Upper lobe of left lung (tissue), 6 donors: ENCODE results near the gene DCDC2C. TPM values are rescaled to one million over a fixed set of nuclear protein-coding genes. Genes with fewer than 3 reads are reported as not detected.

ENCODE experiments used
- ATAC-seq, 2 donors: fragments of 200-7000 bp; cut with Tn5 transposase; one replicate each; pipeline ENCODE4 v1.9.1; 2022; ENCODE audit warnings: mild to moderate bottlenecking in 2 of 2, moderate library complexity in 2 of 2; ENCODE audit not compliant: low FRiP score in 2 of 2
- DNase-seq, 2 donors: peaks; one replicate each; pipeline ENCODE4 v3.0.0-alpha.2; 2019 to 2020
- H3K27ac ChIP-seq, 4 donors: fragments of 200-600 bp; sonication (generic); one replicate each; pipeline ENCODE4 v1.5.1; 2016 to 2019
- H3K27me3 ChIP-seq, 4 donors: fragments of 200-600 bp; sonication (generic); one replicate each; pipeline ENCODE4 v1.5.1; 2017 to 2019
- H3K36me3 ChIP-seq, 4 donors: fragments of 200-600 bp; sonication (generic); one replicate each; pipeline ENCODE4 v1.5.1; 2016 to 2019
- H3K4me1 ChIP-seq, 4 donors: fragments of 200-600 bp; sonication (generic); one replicate each; pipeline ENCODE4 v1.5.1; 2018 to 2019
- H3K4me3 ChIP-seq, 4 donors: fragments of 200-600 bp; sonication (generic); one replicate each; pipeline ENCODE4 v1.5.1; 2017 to 2019; ENCODE audit warnings: mild to moderate bottlenecking in 2 of 4, moderate library complexity in 1 of 4
- H3K9me3 ChIP-seq, 4 donors: fragments of 200-600 bp; sonication (generic); one replicate each; pipeline ENCODE4 v1.5.1; 2018 to 2019
- CTCF ChIP-seq, 6 experiments: fragments of 450-650 bp in 4 of 6; fragments of 200-600 bp in 2 of 6; sonication (generic) in 2 of 6; IDR thresholded peaks; one replicate each; pipeline ENCODE4 v1.5.1; 2016 to 2019; ENCODE audit warnings: antibody characterized with exemption in 6 of 6
- EP300 ChIP-seq, 4 donors: sonication (generic); formaldehyde crosslinking; IDR thresholded peaks; one replicate each; pipeline ENCODE4 v1.5.1; 2017; ENCODE audit warnings: antibody characterized with exemption in 4 of 4, control low read depth in 2 of 4
- POLR2A ChIP-seq, 4 donors: fragments of 450-650 bp; IDR thresholded peaks; one replicate each; pipeline ENCODE4 v1.5.1; 2016 to 2017; ENCODE audit warnings: antibody characterized with exemption in 4 of 4, mild to moderate bottlenecking in 2 of 4
- POLR2AphosphoS5 ChIP-seq, 2 donors: sonication (generic); formaldehyde crosslinking; IDR thresholded peaks; one replicate each; pipeline ENCODE4 v1.5.1; 2017; ENCODE audit warnings: antibody characterized with exemption in 2 of 2
- WGBS, 2 donors: methylation state at CpG; one replicate each; pipeline ENCODE4 v1.1.5; 2017 to 2018; 5-methylcytosine and 5-hydroxymethylcytosine counted together
- total RNA-seq, 6 donors: library from RNA; depleted of rRNA in 4 of 6; stranded (reverse); fragments of >200 nt in 4 of 6; gene quantifications; one replicate each; pipeline versions ENCODE4 v1.1.0 to v1.2.1, GENCODE V29; 2016 to 2021
- donor health status: DM: no; HTN: no; CAD: no; lungs with moderate emphysema.
- donor health status: DM: no; HTN: yes; CAD: no; lungs with severe emphysema.

The DCDC2C gene
- total RNA-seq, 6 donors from 2014 or later, result not detected

GRCh38 chr2:3839476-3839875 is 136.1 kb downstream of the DCDC2C start:
- H3K4me1 ChIP-seq, result no peaks in the 10 kb centered on the region
- no peak overlapping the region for H3K4me3 ChIP-seq
- ATAC-seq (no peak), DNase-seq (no peak)
- TF ChIP-seq POLR2AphosphoS5 (IDR thresholded peaks at IDR 0.05) (no peak), CTCF (IDR thresholded peaks at IDR 0.05) (no peak), POLR2A (IDR thresholded peaks at IDR 0.05) (no peak), EP300 (IDR thresholded peaks at IDR 0.05) (no peak)
- 39 to 43% methylated on average over 8 of the region's 8 CpGs for WGBS, 2 donors
- H3K9me3 ChIP-seq, result no peaks in the 10 kb centered on the region
- H3K36me3 ChIP-seq, result no peaks in the 10 kb centered on the region
- H3K27ac ChIP-seq, result no peak overlapping the region
- H3K27me3 ChIP-seq, result no peaks in the 10 kb centered on the region

GRCh38 chr2:3840611-3841155 is 137.3 kb downstream of the DCDC2C start:
- Histone ChIP-seq H3K9me3 (no peaks in the 10 kb centered on the region), H3K27ac (no peak overlapping the region), H3K36me3 (no peaks in the 10 kb centered on the region), H3K4me1 (no peaks in the 10 kb centered on the region), H3K27me3 (no peaks in the 10 kb centered on the region), H3K4me3 (no peak overlapping the region)
- peak in 1 of 2 donors; percentile 57 for DNase-seq
- 93 to 94% methylated on average over 15 of the region's 15 CpGs for WGBS, 2 donors
- TF ChIP-seq POLR2A (IDR thresholded peaks at IDR 0.05), result no peak
- ATAC-seq, result no peak

- Histone ChIP-seq H3K27ac (no peak overlapping the region), H3K9me3 (no peaks in the 10 kb centered on the region), H3K4me1 (no peaks in the 10 kb centered on the region), H3K27me3 (no peaks in the 10 kb centered on the region), H3K36me3 (no peaks in the 10 kb centered on the region), H3K4me3 (no peak overlapping the region)
- DNase-seq, result no peak
- no peak for ATAC-seq
- no peak for TF ChIP-seq POLR2A (IDR thresholded peaks at IDR 0.05)
- TF ChIP-seq POLR2AphosphoS5 (IDR thresholded peaks at IDR 0.05), result no peak
- no peak for TF ChIP-seq CTCF (IDR thresholded peaks at IDR 0.05)
- no peak for TF ChIP-seq EP300 (IDR thresholded peaks at IDR 0.05)
- WGBS, 2 donors, result 48 to 56% methylated on average over 9 of the region's 9 CpGs
Measured at GRCh38 chr2:3847397-3848052, 144.2 kb downstream of the DCDC2C start.

- Histone ChIP-seq H3K4me1 (no peaks in the 10 kb centered on the region), H3K27ac (no peak overlapping the region), H3K4me3 (no peak overlapping the region), H3K27me3 (no peaks in the 10 kb centered on the region), H3K9me3 (peaks cover 0 to 6% (median 0%) of the 10 kb centered on the region in 4 donors), H3K36me3 (no peaks in the 10 kb centered on the region)
- WGBS, 2 donors, result 68 to 83% methylated on average over 9 of the region's 9 CpGs
- TF ChIP-seq CTCF (IDR thresholded peaks at IDR 0.05) (no peak), EP300 (IDR thresholded peaks at IDR 0.05) (no peak), POLR2AphosphoS5 (IDR thresholded peaks at IDR 0.05) (no peak), POLR2A (IDR thresholded peaks at IDR 0.05) (no peak)
- ATAC-seq (no peak), DNase-seq (no peak)
Measured at GRCh38 chr2:3848776-3849175, 145.4 kb downstream of the DCDC2C start.

GRCh38 chr2:3849213-3849612 is 145.8 kb downstream of the DCDC2C start:
- no peaks in the 10 kb centered on the region for H3K4me1 ChIP-seq
- whole genome bisulfite sequencing, 2 donors, result 65 to 77% methylated on average over 7 of the region's 7 CpGs
- no peaks in the 10 kb centered on the region for H3K36me3 ChIP-seq
- no peak for DNase-seq
- H3K4me3 ChIP-seq, result no peak overlapping the region
- no peak overlapping the region for H3K27ac ChIP-seq
- no peak for ATAC-seq
- H3K27me3 ChIP-seq, result no peaks in the 10 kb centered on the region
- no peak for TF ChIP-seq EP300 (IDR thresholded peaks at IDR 0.05)
- no peak for TF ChIP-seq CTCF (IDR thresholded peaks at IDR 0.05)
- TF ChIP-seq POLR2AphosphoS5 (IDR thresholded peaks at IDR 0.05), result no peak
- TF ChIP-seq POLR2A (IDR thresholded peaks at IDR 0.05), result no peak
- H3K9me3 ChIP-seq, result peaks cover 0 to 7% (median 0%) of the 10 kb centered on the region in 4 donors
